ENCODE measurements around the gene PRRG1.

PRRG1 gene

GRCh38 chrX:37371578-37371991, 22.4 kb downstream of the PRRG1 start:
- Histone ChIP-seq H3K18ac (ENCODE audit: low read length) (no peak overlapping the region), H3K27ac (replicated peaks; ENCODE audit: low read length) (no peak overlapping the region), H2BK120ac (ENCODE audit: low read depth, low read length) (no peak overlapping the region), H3K4me2 (ENCODE audit: insufficient read depth, low read length, poor library complexity, severe bottlenecking) (no peak overlapping the region), H3K4me3 (ENCODE audit: low read length in 2 of 2) (no peak overlapping the region), H2AK5ac (ENCODE audit: low read depth, low read length) (no peak overlapping the region), H4K91ac (ENCODE audit: low read depth, low read length, poor library complexity) (no peak overlapping the region), H3K27me3 (ENCODE audit: control insufficient read depth in 3 of 3, insufficient read depth in 3 of 3, low read depth in 1 of 3, low read length in 3 of 3) (no peaks in the 10 kb centered on the region), H3K9ac (ENCODE audit: low read depth, low read length, poor library complexity) (no peak overlapping the region), H2BK5ac (ENCODE audit: low read length) (no peak overlapping the region), H3K36me3 (replicated peaks in 1 of 2; ENCODE audit: control insufficient read depth in 2 of 2, insufficient read depth in 2 of 2, low read length in 2 of 2) (no peaks in the 10 kb centered on the region), H3K9me3 (replicated peaks in 1 of 2; ENCODE audit: control insufficient read depth in 2 of 2, insufficient read depth in 1 of 2, low read depth in 1 of 2, low read length in 2 of 2) (no peaks in the 10 kb centered on the region), H3K23ac (ENCODE audit: low read depth, low read length, poor library complexity) (no peak overlapping the region), H4K8ac (ENCODE audit: low read depth, low read length) (no peak overlapping the region), H3K4ac (ENCODE audit: low read length) (no peak overlapping the region), H2AFZ (ENCODE audit: low read length) (no peak overlapping the region), H3K4me1 (ENCODE audit: control insufficient read depth in 2 of 2, insufficient read depth in 1 of 2, low read depth in 1 of 2, low read length in 2 of 2) (no peaks in the 10 kb centered on the region), H3K79me1 (ENCODE audit: low read depth, low read length) (no peaks in the 10 kb centered on the region), H2BK15ac (ENCODE audit: low read length) (no peak overlapping the region), H3K14ac (ENCODE audit: low read length) (no peak overlapping the region), H2BK12ac (ENCODE audit: low read length) (no peak overlapping the region)
- WGBS, 2 donors (ENCODE audit: extremely low coverage in 2 of 2, insufficient read length in 2 of 2, insufficient replicate concordance in 1 of 2) = no CpG with 5 or more reads among the region's 8 CpGs
- no peak for DNase-seq (ENCODE audit: low spot score)

- Histone ChIP-seq H3K27ac (replicated peaks; ENCODE audit: low read length) (no peak overlapping the region), H3K9me3 (replicated peaks in 1 of 2; ENCODE audit: control insufficient read depth in 2 of 2, insufficient read depth in 1 of 2, low read depth in 1 of 2, low read length in 2 of 2) (no peaks in the 10 kb centered on the region), H3K4ac (ENCODE audit: low read length) (no peak overlapping the region), H2BK120ac (ENCODE audit: low read depth, low read length) (no peak overlapping the region), H3K36me3 (replicated peaks in 1 of 2; ENCODE audit: control insufficient read depth in 2 of 2, insufficient read depth in 2 of 2, low read length in 2 of 2) (no peaks in the 10 kb centered on the region), H3K4me1 (ENCODE audit: control insufficient read depth in 2 of 2, insufficient read depth in 1 of 2, low read depth in 1 of 2, low read length in 2 of 2) (no peaks in the 10 kb centered on the region), H2BK5ac (ENCODE audit: low read length) (no peak overlapping the region), H3K79me1 (ENCODE audit: low read depth, low read length) (no peaks in the 10 kb centered on the region), H2BK12ac (ENCODE audit: low read length) (no peak overlapping the region), H3K4me2 (ENCODE audit: insufficient read depth, low read length, poor library complexity, severe bottlenecking) (no peak overlapping the region), H2AFZ (ENCODE audit: low read length) (no peak overlapping the region), H3K9ac (ENCODE audit: low read depth, low read length, poor library complexity) (no peak overlapping the region), H3K23ac (ENCODE audit: low read depth, low read length, poor library complexity) (no peak overlapping the region), H4K8ac (ENCODE audit: low read depth, low read length) (no peak overlapping the region), H3K4me3 (ENCODE audit: low read length in 2 of 2) (no peak overlapping the region), H3K14ac (ENCODE audit: low read length) (no peak overlapping the region), H2AK5ac (ENCODE audit: low read depth, low read length) (no peak overlapping the region), H3K27me3 (ENCODE audit: control insufficient read depth in 3 of 3, insufficient read depth in 3 of 3, low read depth in 1 of 3, low read length in 3 of 3) (no peaks in the 10 kb centered on the region), H3K18ac (ENCODE audit: low read length) (no peak overlapping the region), H4K91ac (ENCODE audit: low read depth, low read length, poor library complexity) (no peak overlapping the region), H2BK15ac (ENCODE audit: low read length) (no peak overlapping the region)
- WGBS, 2 donors (ENCODE audit: extremely low coverage in 2 of 2, insufficient read length in 2 of 2, insufficient replicate concordance in 1 of 2) = no CpG with 5 or more reads among the region's 2 CpGs
- DNase-seq (ENCODE audit: low spot score) = no peak
Measured at GRCh38 chrX:37378404-37378803, 29.2 kb downstream of the PRRG1 start.

GRCh38 chrX:37378830-37379229, 29.7 kb downstream of the PRRG1 start:
- Histone ChIP-seq H3K9ac (ENCODE audit: low read depth, low read length, poor library complexity) (no peak overlapping the region), H3K4me1 (ENCODE audit: control insufficient read depth in 2 of 2, insufficient read depth in 1 of 2, low read depth in 1 of 2, low read length in 2 of 2) (no peaks in the 10 kb centered on the region), H3K18ac (ENCODE audit: low read length) (no peak overlapping the region), H4K91ac (ENCODE audit: low read depth, low read length, poor library complexity) (no peak overlapping the region), H3K79me1 (ENCODE audit: low read depth, low read length) (no peaks in the 10 kb centered on the region), H2BK12ac (ENCODE audit: low read length) (no peak overlapping the region), H2BK5ac (ENCODE audit: low read length) (no peak overlapping the region), H3K4me3 (ENCODE audit: low read length in 2 of 2) (no peak overlapping the region), H3K4ac (ENCODE audit: low read length) (no peak overlapping the region), H2AFZ (ENCODE audit: low read length) (no peak overlapping the region), H2BK15ac (ENCODE audit: low read length) (no peak overlapping the region), H3K27me3 (ENCODE audit: control insufficient read depth in 3 of 3, insufficient read depth in 3 of 3, low read depth in 1 of 3, low read length in 3 of 3) (no peaks in the 10 kb centered on the region), H3K14ac (ENCODE audit: low read length) (no peak overlapping the region), H4K8ac (ENCODE audit: low read depth, low read length) (no peak overlapping the region), H2AK5ac (ENCODE audit: low read depth, low read length) (no peak overlapping the region), H3K9me3 (replicated peaks in 1 of 2; ENCODE audit: control insufficient read depth in 2 of 2, insufficient read depth in 1 of 2, low read depth in 1 of 2, low read length in 2 of 2) (no peaks in the 10 kb centered on the region), H3K4me2 (ENCODE audit: insufficient read depth, low read length, poor library complexity, severe bottlenecking) (no peak overlapping the region), H3K27ac (replicated peaks; ENCODE audit: low read length) (no peak overlapping the region), H3K36me3 (replicated peaks in 1 of 2; ENCODE audit: control insufficient read depth in 2 of 2, insufficient read depth in 2 of 2, low read length in 2 of 2) (no peaks in the 10 kb centered on the region), H2BK120ac (ENCODE audit: low read depth, low read length) (no peak overlapping the region), H3K23ac (ENCODE audit: low read depth, low read length, poor library complexity) (no peak overlapping the region)
- DNase-seq (ENCODE audit: low spot score) = no peak
- no CpG with 5 or more reads among the region's 1 CpG for WGBS, 2 donors (ENCODE audit: extremely low coverage in 2 of 2, insufficient read length in 2 of 2, insufficient replicate concordance in 1 of 2)

GRCh38 chrX:37380256-37380655, 31.1 kb downstream of the PRRG1 start:
- Histone ChIP-seq H2BK5ac (ENCODE audit: low read length) (no peak overlapping the region), H3K14ac (ENCODE audit: low read length) (no peak overlapping the region), H3K79me1 (ENCODE audit: low read depth, low read length) (no peaks in the 10 kb centered on the region), H3K9ac (ENCODE audit: low read depth, low read length, poor library complexity) (no peak overlapping the region), H2BK15ac (ENCODE audit: low read length) (no peak overlapping the region), H3K4me2 (ENCODE audit: insufficient read depth, low read length, poor library complexity, severe bottlenecking) (no peak overlapping the region), H3K23ac (ENCODE audit: low read depth, low read length, poor library complexity) (no peak overlapping the region), H2AK5ac (ENCODE audit: low read depth, low read length) (no peak overlapping the region), H2BK120ac (ENCODE audit: low read depth, low read length) (no peak overlapping the region), H3K27ac (replicated peaks; ENCODE audit: low read length) (no peak overlapping the region), H3K4me1 (ENCODE audit: control insufficient read depth in 2 of 2, insufficient read depth in 1 of 2, low read depth in 1 of 2, low read length in 2 of 2) (no peaks in the 10 kb centered on the region), H2AFZ (ENCODE audit: low read length) (no peak overlapping the region), H3K4me3 (ENCODE audit: low read length in 2 of 2) (no peak overlapping the region), H3K27me3 (ENCODE audit: control insufficient read depth in 3 of 3, insufficient read depth in 3 of 3, low read depth in 1 of 3, low read length in 3 of 3) (no peaks in the 10 kb centered on the region), H2BK12ac (ENCODE audit: low read length) (no peak overlapping the region), H4K8ac (ENCODE audit: low read depth, low read length) (no peak overlapping the region), H3K36me3 (replicated peaks in 1 of 2; ENCODE audit: control insufficient read depth in 2 of 2, insufficient read depth in 2 of 2, low read length in 2 of 2) (no peaks in the 10 kb centered on the region), H3K4ac (ENCODE audit: low read length) (no peak overlapping the region), H3K9me3 (replicated peaks in 1 of 2; ENCODE audit: control insufficient read depth in 2 of 2, insufficient read depth in 1 of 2, low read depth in 1 of 2, low read length in 2 of 2) (no peaks in the 10 kb centered on the region), H4K91ac (ENCODE audit: low read depth, low read length, poor library complexity) (no peak overlapping the region), H3K18ac (ENCODE audit: low read length) (no peak overlapping the region)
- DNase-seq (ENCODE audit: low spot score) = no peak
